Muscle of leg (tissue), 16 donors: ENCODE data around the gene PICALM. TPM values are rescaled to one million over a fixed set of nuclear protein-coding genes. Genes with fewer than 3 reads are reported as not detected.

ENCODE experiments used
- DNase-seq: peaks from one replicate; pipeline ENCODE4 v3.0.0; 2013
- H3K27ac ChIP-seq: one replicate; pipeline ENCODE4 v1.5.1; 2013; ENCODE audit warnings: mild to moderate bottlenecking, low read length, control low read depth
- H3K27me3 ChIP-seq: one replicate; pipeline ENCODE4 v1.6.1; 2013; ENCODE audit warnings: low read length; ENCODE audit not compliant: control insufficient read depth, insufficient read depth
- H3K36me3 ChIP-seq: one replicate; pipeline ENCODE4 v1.6.1; 2013; ENCODE audit warnings: low read length; ENCODE audit not compliant: control insufficient read depth, insufficient read depth
- H3K4me1 ChIP-seq: one replicate; pipeline ENCODE4 v1.6.1; 2013; ENCODE audit warnings: low read length; ENCODE audit not compliant: control insufficient read depth, insufficient read depth
- H3K4me3 ChIP-seq: one replicate; pipeline ENCODE4 v1.5.1; 2013; ENCODE audit warnings: low read length, control low read depth
- H3K9me3 ChIP-seq: replicated peaks from 2 replicates; pipeline ENCODE4 v1.6.1; 2013; ENCODE audit warnings: low read depth, low read length; ENCODE audit not compliant: control insufficient read depth
- WGBS: methylation state at CpG from one replicate; pipeline ENCODE4 v1.1.5; 2013; ENCODE audit warnings: missing lambda C conversion rate; ENCODE audit not compliant: insufficient coverage; 5-methylcytosine and 5-hydroxymethylcytosine counted together
- long read RNA-seq, 11 donors: transcript quantifications; one replicate each; lab custom pipeline, GENCODE V29; 2026
- polyA plus RNA-seq, 8 donors: library from polyadenylated mRNA; unstranded; fragments of 120-200 nt; gene quantifications; one replicate each; pipeline versions ENCODE4 v1.2.1 to v1.2.3, GENCODE V29; 2013; ENCODE audit warnings: inconsistent platforms in 1 of 8, low replicate concordance in 1 of 8; ENCODE audit not compliant: insufficient read length in 8 of 8, insufficient read depth in 1 of 8
- total RNA-seq: library from RNA; stranded (reverse); fragments of 120-200 nt; gene quantifications from one replicate; pipeline ENCODE4 v1.2.4, GENCODE V29; 2013

PICALM gene
- total RNA-seq, result 171 TPM
- 100 to 1,000 TPM in 7 of 8 donors, 10 to 100 TPM in 1; 96.2 to 131 (median 111) TPM for polyA plus RNA-seq
- long read RNA-seq, donor 1, partial matches to known transcripts, result 0 of 3 reads
- long read RNA-seq, donor 1, other reads (novel, unspliced or antisense), result 0 of 3 reads
- long read RNA-seq, donor 2, partial matches to known transcripts, result 0 of 3 reads
- long read RNA-seq, donor 2, other reads (novel, unspliced or antisense), result 0 of 3 reads
- long read RNA-seq, donor 3, transcript PICALM-205 (3 exons, 738 nt), result major isoform, 5 of 14 reads
- long read RNA-seq, donor 3, partial matches to known transcripts, result 6 of 14 reads
- long read RNA-seq, donor 3, other reads (novel, unspliced or antisense), result 0 of 14 reads
- long read RNA-seq, donor 4, partial matches to known transcripts, result 0 of 3 reads
- long read RNA-seq, donor 4, other reads (novel, unspliced or antisense), result 0 of 3 reads
- long read RNA-seq, donor 5, transcript PICALM-205 (3 exons, 738 nt), result major isoform, 7 of 41 reads
- long read RNA-seq, donor 5, partial matches to known transcripts, result 16 of 41 reads
- long read RNA-seq, donor 5, other reads (novel, unspliced or antisense), result 12 of 41 reads
- long read RNA-seq, donor 6, partial matches to known transcripts, result 0 of 12 reads
- long read RNA-seq, donor 6, other reads (novel, unspliced or antisense), result 5 of 12 reads
- long read RNA-seq, donor 7, transcript PICALM-205 (3 exons, 738 nt), result major isoform, 7 of 8 reads
- long read RNA-seq, donor 7, partial matches to known transcripts, result 0 of 8 reads
- long read RNA-seq, donor 7, other reads (novel, unspliced or antisense), result 0 of 8 reads
- long read RNA-seq, donor 8, transcript PICALM-205 (3 exons, 738 nt), result major isoform, 5 of 7 reads
- long read RNA-seq, donor 8, partial matches to known transcripts, result 0 of 7 reads
- long read RNA-seq, donor 8, other reads (novel, unspliced or antisense), result 0 of 7 reads
- long read RNA-seq, donor 9, partial matches to known transcripts, result 0 of 6 reads
- long read RNA-seq, donor 9, other reads (novel, unspliced or antisense), result 0 of 6 reads
- long read RNA-seq, donor 10, transcript PICALM-205 (3 exons, 738 nt), result major isoform, 11 of 23 reads
- long read RNA-seq, donor 10, partial matches to known transcripts, result 6 of 23 reads
- long read RNA-seq, donor 10, other reads (novel, unspliced or antisense), result 0 of 23 reads
- long read RNA-seq, donor 11, partial matches to known transcripts, result 0 of 4 reads
- long read RNA-seq, donor 11, other reads (novel, unspliced or antisense), result 0 of 4 reads

GRCh38 chr11:86068951-86069407 lies at the start of gene PICALM:
Gene PICALM (minus strand): TSS chr11:86069084. CDS start chr11:86068780, 304 bp downstream.
- Histone ChIP-seq H3K27me3 (no peaks in the 10 kb centered on the region), H3K9me3 (no peaks in the 10 kb centered on the region), H3K27ac (peak within 1 kb of the TSS; percentile 99), H3K36me3 (no peaks in the 10 kb centered on the region), H3K4me3 (peak within 1 kb of the TSS; percentile 90), H3K4me1 (peaks cover 14% of the 10 kb centered on the region)
- WGBS, result under 1% methylated on average over 30 of the region's 48 CpGs
- peak; percentile 99 for DNase-seq

GRCh38 chr11:86118253-86118652 lies 49.4 kb upstream of the PICALM start:
- no CpG with 5 or more reads among the region's 2 CpGs for WGBS
- no peaks in the 10 kb centered on the region for H3K36me3 ChIP-seq
- DNase-seq, result no peak
- no peak overlapping the region for H3K4me3 ChIP-seq
- H3K4me1 ChIP-seq, result no peaks in the 10 kb centered on the region
- H3K9me3 ChIP-seq, result no peaks in the 10 kb centered on the region
- no peaks in the 10 kb centered on the region for H3K27me3 ChIP-seq
- no peak overlapping the region for H3K27ac ChIP-seq

- Histone ChIP-seq H3K36me3 (no peaks in the 10 kb centered on the region), H3K27me3 (no peaks in the 10 kb centered on the region), H3K27ac (no peak overlapping the region), H3K4me3 (no peak overlapping the region), H3K9me3 (no peaks in the 10 kb centered on the region), H3K4me1 (no peaks in the 10 kb centered on the region)
- DNase-seq, result no peak
- no CpG with 5 or more reads among the region's 1 CpG for WGBS
These were observed 48.8 kb upstream of the PICALM start for GRCh38 chr11:86117712-86118063.

- no peak overlapping the region for H3K27ac ChIP-seq
These were observed 48.3 kb upstream of the PICALM start for GRCh38 chr11:86117001-86117711.

GRCh38 chr11:86116386-86116726 lies 47.5 kb upstream of the PICALM start:
- no peak for DNase-seq
- Histone ChIP-seq H3K27ac (no peak overlapping the region), H3K36me3 (no peaks in the 10 kb centered on the region), H3K9me3 (no peaks in the 10 kb centered on the region), H3K27me3 (no peaks in the 10 kb centered on the region), H3K4me1 (no peaks in the 10 kb centered on the region), H3K4me3 (no peak overlapping the region)
- WGBS, result 64% methylated on average over 4 of the region's 4 CpGs

More at GRCh38 chr11:86117001-86117711, 48.3 kb upstream of the PICALM start:
- WGBS, result no CpG with 5 or more reads among the region's 5 CpGs
- Histone ChIP-seq H3K27me3 (no peaks in the 10 kb centered on the region), H3K4me1 (no peaks in the 10 kb centered on the region), H3K4me3 (no peak overlapping the region), H3K36me3 (no peaks in the 10 kb centered on the region), H3K9me3 (no peaks in the 10 kb centered on the region)
- DNase-seq, result no peak

- H3K27ac ChIP-seq, result no peak overlapping the region
- no peak overlapping the region for H3K4me3 ChIP-seq
- WGBS, result 100% methylated on average over 1 of the region's 3 CpGs
- H3K27me3 ChIP-seq, result no peaks in the 10 kb centered on the region
- DNase-seq, result no peak
- no peaks in the 10 kb centered on the region for H3K36me3 ChIP-seq
- H3K9me3 ChIP-seq, result no peaks in the 10 kb centered on the region
- H3K4me1 ChIP-seq, result no peaks in the 10 kb centered on the region
These were observed 46.9 kb upstream of the PICALM start for GRCh38 chr11:86115542-86116385.

GRCh38 chr11:86108890-86109638 lies 40.2 kb upstream of the PICALM start:
- 72% methylated on average over 4 of the region's 13 CpGs for WGBS
- no peaks in the 10 kb centered on the region for H3K36me3 ChIP-seq
- H3K4me3 ChIP-seq, result no peak overlapping the region
- no peak overlapping the region for H3K27ac ChIP-seq
- H3K4me1 ChIP-seq, result no peaks in the 10 kb centered on the region
- no peaks in the 10 kb centered on the region for H3K9me3 ChIP-seq
- no peaks in the 10 kb centered on the region for H3K27me3 ChIP-seq
- DNase-seq, result no peak

- Histone ChIP-seq H3K27ac (no peak overlapping the region), H3K4me3 (no peak overlapping the region), H3K36me3 (no peaks in the 10 kb centered on the region), H3K27me3 (no peaks in the 10 kb centered on the region), H3K4me1 (no peaks in the 10 kb centered on the region), H3K9me3 (no peaks in the 10 kb centered on the region)
- 72% methylated on average over 2 of the region's 3 CpGs for WGBS
- DNase-seq, result no peak
These were observed 39.3 kb upstream of the PICALM start for GRCh38 chr11:86108191-86108590.
